G401.6 (cell line): ENCODE data around the gene PEX26.
"Not testable (repeated sequence)": the region's sequence is repeated elsewhere in the genome, so short reads cannot be mapped to it uniquely, and the experiment has no call there.

ENCODE experiments used
- FAIRE-seq: peaks from 2 replicates; lab custom pipeline; 2012; peaks lifted over from hg19 to GRCh38; lab: Jason Lieb, UNC

PEX26 gene

GRCh38 chr22:18100781-18101180, 23.0 kb downstream of the PEX26 start:
- no peak for FAIRE-seq

DNA sequence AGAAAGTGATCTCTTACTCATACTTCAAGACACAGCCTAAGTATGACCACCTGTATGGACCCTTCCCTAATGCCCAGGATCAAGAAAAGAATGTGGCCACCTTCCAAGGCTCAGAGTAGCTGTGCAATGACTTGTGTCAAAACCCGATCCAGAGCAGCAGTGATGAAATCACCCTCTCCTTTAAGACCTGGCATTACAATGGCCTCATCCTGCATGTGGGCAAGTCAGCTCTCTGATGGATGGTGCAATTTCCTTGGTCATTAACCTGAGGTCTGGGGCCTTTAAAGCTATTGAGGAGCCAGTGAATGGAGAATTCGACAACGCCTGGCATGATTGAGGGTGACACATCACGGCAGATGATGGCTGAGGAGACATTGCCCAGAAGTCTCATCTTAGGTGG, 23.7 kb downstream of the PEX26 start:
- FAIRE-seq: no peak

- no peak for FAIRE-seq
These were observed 25.9 kb downstream of the PEX26 start for GRCh38 chr22:18103527-18104269.

GRCh38 chr22:18104566-18104965, 26.8 kb downstream of the PEX26 start:
- no peak for FAIRE-seq

GRCh38 chr22:18105981-18106380, 28.2 kb downstream of the PEX26 start:
- not testable (repeated sequence) for FAIRE-seq

DNA sequence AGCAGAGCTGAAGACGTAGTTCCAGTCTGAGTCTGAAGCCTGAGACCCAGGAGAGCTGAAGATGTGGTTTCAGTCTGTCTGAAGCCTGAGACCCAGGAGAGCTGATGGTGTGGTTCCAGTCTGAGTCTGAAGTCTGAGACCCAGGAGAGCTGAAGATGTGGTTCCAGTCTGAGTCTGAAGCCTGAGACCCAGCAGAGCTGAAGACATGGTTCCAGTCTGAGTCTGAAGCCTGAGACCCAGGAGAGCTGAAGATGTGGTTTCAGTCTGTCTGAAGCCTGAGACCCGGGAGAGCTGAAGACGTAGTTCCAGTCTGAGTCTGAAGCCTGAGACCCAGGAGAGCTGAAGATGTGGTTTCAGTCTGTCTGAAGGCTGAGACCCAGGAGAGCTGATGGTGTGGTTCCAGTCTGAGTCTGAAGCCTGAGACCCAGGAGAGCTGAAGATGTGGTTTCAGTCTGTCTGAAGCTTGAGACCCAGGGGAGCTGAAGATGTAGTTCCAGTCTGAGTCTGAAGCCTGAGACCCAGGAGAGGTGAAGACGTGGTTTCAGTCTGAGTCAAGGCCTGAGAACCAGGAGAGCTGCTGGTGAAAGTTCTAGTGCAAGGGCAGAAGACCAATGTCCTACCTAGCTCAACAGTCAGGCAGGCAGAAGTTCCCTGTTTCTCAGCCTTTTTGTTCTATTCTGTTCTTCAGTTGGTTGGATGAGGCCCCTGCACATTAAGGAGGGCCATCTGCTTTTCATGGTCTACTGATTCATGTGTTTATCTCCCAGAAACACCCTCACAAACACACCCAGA, 29.0 kb downstream of the PEX26 start:
- FAIRE-seq: not testable (repeated sequence)

GRCh38 chr22:18108187-18108586, 30.4 kb downstream of the PEX26 start:
- FAIRE-seq: no peak

DNA sequence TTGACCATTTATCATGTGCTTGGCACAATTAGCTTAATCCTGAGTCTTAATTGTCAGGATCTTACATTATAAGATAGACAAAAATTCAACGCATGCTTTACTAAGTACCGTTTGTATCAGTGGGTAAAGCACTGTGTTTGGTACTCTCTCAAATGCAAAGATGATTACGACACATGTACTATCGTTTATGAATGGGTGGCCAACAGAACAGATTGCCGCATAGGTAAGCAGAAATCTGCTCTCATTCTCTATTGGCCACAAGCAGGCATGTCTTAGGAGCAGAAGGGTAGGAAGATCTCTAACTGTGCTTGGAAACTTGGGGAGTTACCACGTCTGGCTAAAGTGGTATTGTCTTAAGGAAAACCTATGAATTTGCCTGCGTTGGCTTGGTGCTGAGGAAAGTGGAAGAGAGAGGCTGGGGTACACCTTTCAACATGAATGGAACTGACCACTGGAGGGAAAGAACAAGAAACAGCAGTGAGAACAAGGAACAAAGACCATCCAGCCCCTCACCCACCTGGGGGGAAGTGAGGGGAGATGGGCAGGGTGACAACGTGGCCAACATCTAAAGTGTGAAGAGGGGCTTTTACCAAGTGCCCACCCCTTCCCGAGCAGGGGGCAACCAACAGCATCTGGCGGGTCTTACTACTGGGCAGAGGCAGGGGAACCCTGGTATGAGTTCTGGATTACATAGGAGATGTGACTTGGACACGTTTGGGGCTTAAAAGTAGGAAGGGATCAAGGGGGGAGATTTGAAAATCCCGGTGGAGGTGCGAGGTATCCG, 31.8 kb downstream of the PEX26 start:
- no peak for FAIRE-seq

DNA sequence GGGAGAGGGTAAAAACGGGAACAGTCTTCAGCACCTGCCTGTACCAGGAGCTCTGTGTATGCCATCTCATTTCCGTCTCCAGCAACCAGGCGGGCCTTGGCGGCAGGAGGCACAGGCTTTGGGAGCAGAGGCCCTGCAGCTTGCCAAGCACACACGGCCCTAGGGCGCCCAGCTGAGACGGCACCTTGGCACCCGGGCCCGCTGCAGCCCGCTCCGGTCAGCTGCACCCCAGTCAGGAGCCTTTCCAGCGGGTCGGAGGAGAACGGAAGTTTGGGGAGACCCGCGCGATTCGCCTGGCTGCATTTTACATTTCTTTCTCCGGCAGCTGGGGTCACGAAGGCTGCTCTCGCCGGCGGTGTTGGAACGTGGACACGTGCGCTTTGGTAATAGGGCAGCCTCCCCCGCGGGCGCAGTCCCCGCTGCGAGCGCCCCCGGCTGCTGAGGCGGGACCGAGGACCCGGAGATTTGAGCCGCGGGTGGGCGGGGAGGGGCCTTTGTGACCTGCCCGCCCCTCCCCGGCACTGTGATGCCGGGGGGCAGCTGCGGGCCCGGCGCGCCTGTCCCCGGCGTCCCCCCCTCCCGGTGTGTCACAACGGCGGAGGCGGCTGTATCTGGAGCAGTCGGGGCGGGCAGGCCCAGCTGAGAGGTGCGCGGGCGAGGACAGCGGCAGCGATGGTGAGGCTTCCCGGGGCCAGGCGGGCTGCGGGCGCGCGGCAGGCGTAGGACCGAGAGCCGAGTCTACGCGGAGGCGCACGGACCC, 32.6 kb downstream of the PEX26 start, which contains the start of gene TUBA8:
TSS of gene TUBA8 (plus strand) at position 616 of the 760 bp plus-strand sequence. CDS start at position 673, 57 bp downstream.
- no peak for FAIRE-seq

DNA sequence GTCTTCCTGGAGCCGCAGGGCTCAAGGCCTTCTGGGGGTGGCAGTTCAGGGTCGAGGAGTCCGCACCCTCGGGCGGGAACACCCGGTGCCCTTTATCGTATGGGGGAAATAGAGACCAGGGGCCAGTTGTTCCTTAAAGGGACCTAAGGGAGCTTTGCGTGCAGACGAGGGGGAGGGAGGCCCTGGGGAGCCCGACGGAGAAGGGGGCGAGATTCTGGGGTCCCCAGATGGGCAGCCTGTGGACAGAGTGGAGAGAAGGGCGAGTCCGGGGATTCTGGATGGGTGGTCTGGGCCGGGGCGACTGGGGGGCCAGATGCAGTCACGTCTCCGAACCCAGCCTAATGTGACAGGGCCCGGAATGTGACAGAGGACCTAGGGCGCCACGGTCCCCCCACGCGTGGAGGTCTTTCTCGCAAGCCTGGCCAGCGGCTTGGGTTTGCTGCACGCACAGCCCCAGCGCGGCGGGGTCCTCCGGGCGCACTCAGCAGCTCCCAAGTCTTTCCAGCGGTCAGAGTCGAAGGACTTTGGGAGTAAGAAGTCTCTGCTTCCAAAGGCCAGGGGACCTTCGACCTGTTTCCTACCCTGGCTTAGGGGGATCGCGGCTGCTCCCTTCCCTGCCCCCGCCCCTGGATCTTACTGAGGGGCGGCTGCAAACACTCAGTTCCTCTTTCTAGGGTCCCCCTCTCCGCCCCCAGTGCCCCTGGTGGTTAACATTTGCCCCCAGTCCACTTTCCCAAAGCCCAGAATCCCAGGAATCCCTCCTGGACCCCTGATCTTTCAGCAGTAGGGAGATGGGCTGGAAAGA, 33.4 kb downstream of the PEX26 start:
- no peak for FAIRE-seq

DNA sequence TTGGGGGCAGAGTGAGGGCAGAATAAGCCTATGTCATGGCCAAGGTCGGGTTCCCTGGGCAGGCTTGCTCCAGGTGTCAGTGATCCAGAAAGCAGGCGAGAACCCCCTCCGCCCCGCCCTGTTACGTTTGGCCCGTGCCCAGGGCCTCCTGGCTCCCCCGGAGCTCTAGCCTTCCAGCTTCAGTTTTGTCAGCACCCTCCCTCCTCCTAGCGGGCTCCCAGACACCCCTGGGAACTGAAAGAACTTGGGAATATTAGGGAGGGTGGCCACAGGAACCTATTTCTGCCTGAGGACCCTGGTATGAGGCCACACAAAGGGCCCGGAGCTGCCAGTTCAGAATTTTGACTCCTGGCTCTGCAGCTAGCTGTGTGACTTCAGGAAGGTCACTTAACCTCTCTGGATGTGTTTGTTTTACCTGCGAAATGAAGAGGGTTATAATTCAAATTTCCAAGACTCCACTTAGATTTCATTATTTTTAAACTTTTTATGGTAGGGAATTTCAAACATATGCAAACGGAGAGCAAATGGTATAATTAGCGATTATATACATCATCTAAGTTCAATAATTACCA, 34.1 kb downstream of the PEX26 start:
- no peak for FAIRE-seq

GRCh38 chr22:18112440-18112839, 34.6 kb downstream of the PEX26 start:
- no peak for FAIRE-seq

GRCh38 chr22:18113680-18114394, 36.0 kb downstream of the PEX26 start:
- FAIRE-seq: no peak

- FAIRE-seq: no peak
These were observed 36.7 kb downstream of the PEX26 start for GRCh38 chr22:18114495-18114894.

DNA sequence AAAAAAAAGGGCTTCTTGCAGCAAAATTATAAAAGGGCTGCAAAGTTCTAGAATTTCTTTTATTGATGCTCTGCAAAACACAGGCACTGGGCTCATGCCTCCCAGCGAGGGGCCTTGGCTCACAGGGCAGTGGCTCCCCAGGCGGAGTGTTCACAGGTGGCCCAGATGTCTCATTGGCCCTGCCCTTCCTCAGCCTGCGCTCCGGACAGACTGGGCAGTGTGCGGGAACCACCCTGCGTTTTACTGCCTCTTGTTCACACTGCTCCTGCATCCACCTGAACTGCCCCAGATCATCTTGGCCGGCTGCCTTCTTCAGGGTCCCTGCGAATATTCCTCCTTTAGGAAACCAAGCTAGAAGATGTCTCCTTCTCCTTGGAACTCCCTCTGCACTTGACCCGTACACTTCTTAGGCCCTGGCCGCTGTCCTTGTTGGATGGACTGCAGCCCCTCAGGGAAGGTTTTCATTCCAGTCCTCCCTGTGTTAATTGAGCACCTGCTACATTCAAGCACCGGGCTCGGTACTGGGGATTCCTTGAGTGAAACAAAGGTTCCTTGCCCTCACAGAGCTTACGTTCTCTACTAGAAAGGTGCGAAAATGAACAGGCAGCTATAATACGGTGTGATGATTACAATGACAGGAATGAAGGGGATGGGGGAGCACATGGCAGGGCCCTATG, 37.3 kb downstream of the PEX26 start:
- FAIRE-seq: no peak

DNA sequence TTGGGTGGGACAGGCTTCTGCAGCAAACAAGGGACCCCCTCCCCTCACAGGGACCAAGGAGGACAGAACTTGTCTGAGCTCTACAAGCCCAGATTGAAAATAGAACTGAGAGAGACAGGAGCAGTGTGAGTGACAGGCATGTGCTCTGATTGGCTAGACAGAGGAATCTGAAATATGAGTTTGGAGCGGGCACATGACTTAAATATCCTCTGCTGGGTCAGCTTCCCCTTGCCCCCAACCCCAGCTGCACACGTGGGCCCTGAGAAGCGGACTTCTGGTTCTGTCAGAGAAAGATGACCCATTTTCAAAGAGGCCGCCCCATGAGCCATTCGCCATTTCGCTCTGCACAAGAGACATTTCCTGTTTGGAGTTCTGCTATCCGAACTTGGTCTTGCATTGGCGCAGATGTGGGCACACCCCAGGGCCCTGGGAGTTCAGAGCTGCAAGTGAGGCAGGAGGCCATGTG, 38.1 kb downstream of the PEX26 start:
- no peak for FAIRE-seq

GRCh38 chr22:18116634-18117033, 38.8 kb downstream of the PEX26 start:
- FAIRE-seq: no peak

GRCh38 chr22:18118345-18118915, 40.6 kb downstream of the PEX26 start:
- no peak for FAIRE-seq
